ENCODE measurements around the gene SCMH1. TPM values are rescaled to one million over a fixed set of nuclear protein-coding genes. Genes with fewer than 3 reads are reported as not detected.

The SCMH1 gene
- total and polyA plus RNA-seq, 2 donors (not counting 3 experiments of a cell fraction or from before 2014, with no cell fraction given) = 39.9 to 40.7 TPM

DNA sequence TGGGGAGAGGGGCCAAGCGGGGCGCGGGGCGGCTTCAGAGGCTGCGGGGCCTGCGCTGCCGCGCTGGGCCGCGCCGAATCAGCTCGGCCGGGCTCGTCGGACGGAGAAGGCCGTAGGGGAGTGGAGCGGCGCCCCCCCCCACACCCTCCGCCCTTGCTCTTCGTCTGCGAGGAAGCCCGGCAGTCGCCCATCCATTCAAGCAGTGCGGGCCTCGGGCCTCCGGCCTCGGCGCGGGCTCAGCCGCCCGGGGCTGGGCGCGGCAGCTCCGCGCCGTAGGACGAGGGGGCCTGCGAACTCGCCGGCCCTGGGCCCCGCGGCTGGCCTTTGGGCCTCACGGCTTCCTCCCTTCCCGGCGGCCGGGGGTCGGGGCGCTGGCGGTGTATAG is 262.0 kb downstream of the SCMH1 start:
- ChIA-PET POLR2A (interaction anchor here (0.6 kb wide), 1 partner anchor 122 kb away, joined by 3 read pairs; no protein-coding TSS in a partner anchor), CTCF (interaction anchor here (0.8 to 1.7 kb wide), 6 partner anchors 9 to 207 kb away, joined by 3 to 7 read pairs (median 3); no protein-coding TSS in a partner anchor)
- H3K4me1 ChIP-seq (ENCODE audit: control insufficient read depth, extremely low read depth, insufficient read depth, low read length) = peaks cover 26% of the 10 kb centered on the region
- dilution Hi-C loops (cut with MboI; ENCODE audit: extremely low pct_ligation_motif_present, low sequenced_read_pairs) = no loop called here
- H3K9ac ChIP-seq (replicated peaks; ENCODE audit: extremely low read depth, insufficient read depth, low read length) = peak overlapping the region; percentile 90
- peaks cover 45% of the 10 kb centered on the region for H3K79me2 ChIP-seq (ENCODE audit: control insufficient read depth, insufficient read depth, low read length)
- peaks cover 0 to 7% of the 10 kb centered on the region in 2 experiments for H3K36me3 ChIP-seq (ENCODE audit: control insufficient read depth in 2 of 2, extremely low read depth in 1 of 2, insufficient read depth in 2 of 2, low read length in 2 of 2)
- peak overlapping the region; percentile 48 for H3K4me2 ChIP-seq (ENCODE audit: insufficient read depth, low read length)
- TF ChIP-seq JUN (IDR thresholded peaks at IDR 0.05; ENCODE audit: borderline replicate concordance, insufficient read depth, insufficient read length, low read depth) (no peak), EZH2 (IDR thresholded peaks at IDR 0.05; ENCODE audit: borderline replicate concordance, low read depth, low read length, severe bottlenecking) (no peak), MYC (IDR thresholded peaks at IDR 0.05; ENCODE audit: low read depth, low read length) (no peak), GATA2 (IDR thresholded peaks at IDR 0.05; ENCODE audit: insufficient read depth, insufficient read length, low read depth, low read length) (no peak), FOS (IDR thresholded peaks at IDR 0.05; ENCODE audit: borderline replicate concordance, insufficient read depth, low read length) (no peak), POLR2A (IDR thresholded peaks at IDR 0.05; ENCODE audit: low read depth, low read length) (no peak), POLR2AphosphoS5 (IDR thresholded peaks at IDR 0.05; ENCODE audit: insufficient read depth, low read depth, low read length) (no peak)
- TF ChIP-seq, protein P1, sequence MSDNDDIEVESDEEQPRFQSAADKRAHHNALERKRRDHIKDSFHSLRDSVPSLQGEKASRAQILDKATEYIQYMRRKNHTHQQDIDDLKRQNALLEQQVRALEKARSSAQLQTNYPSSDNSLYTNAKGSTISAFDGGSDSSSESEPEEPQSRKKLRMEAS (IDR thresholded peaks at IDR 0.05; ENCODE audit: insufficient read depth, insufficient read length) = no peak
- TF ChIP-seq, protein P2, sequence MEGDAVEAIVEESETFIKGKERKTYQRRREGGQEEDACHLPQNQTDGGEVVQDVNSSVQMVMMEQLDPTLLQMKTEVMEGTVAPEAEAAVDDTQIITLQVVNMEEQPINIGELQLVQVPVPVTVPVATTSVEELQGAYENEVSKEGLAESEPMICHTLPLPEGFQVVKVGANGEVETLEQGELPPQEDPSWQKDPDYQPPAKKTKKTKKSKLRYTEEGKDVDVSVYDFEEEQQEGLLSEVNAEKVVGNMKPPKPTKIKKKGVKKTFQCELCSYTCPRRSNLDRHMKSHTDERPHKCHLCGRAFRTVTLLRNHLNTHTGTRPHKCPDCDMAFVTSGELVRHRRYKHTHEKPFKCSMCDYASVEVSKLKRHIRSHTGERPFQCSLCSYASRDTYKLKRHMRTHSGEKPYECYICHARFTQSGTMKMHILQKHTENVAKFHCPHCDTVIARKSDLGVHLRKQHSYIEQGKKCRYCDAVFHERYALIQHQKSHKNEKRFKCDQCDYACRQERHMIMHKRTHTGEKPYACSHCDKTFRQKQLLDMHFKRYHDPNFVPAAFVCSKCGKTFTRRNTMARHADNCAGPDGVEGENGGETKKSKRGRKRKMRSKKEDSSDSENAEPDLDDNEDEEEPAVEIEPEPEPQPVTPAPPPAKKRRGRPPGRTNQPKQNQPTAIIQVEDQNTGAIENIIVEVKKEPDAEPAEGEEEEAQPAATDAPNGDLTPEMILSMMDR (IDR thresholded peaks at IDR 0.05; ENCODE audit: extremely low read depth in 1 of 2, insufficient read depth in 1 of 2, low read depth in 1 of 2, low read length in 2 of 2) = no peak
- BruUV-seq (replicated peaks) = no TSS peak
- no peaks in the 10 kb centered on the region for H3K9me1 ChIP-seq (replicated peaks; ENCODE audit: control insufficient read depth, extremely low read depth, insufficient read depth, low read length)
- H2AFZ ChIP-seq (ENCODE audit: low read depth, low read length) = peak overlapping the region; percentile 9
- peak overlapping the region; percentile 88 for H3K27ac ChIP-seq (ENCODE audit: insufficient read depth, low read depth, low read length)
- no peaks in the 10 kb centered on the region for H4K20me1 ChIP-seq (replicated peaks; ENCODE audit: control insufficient read depth, extremely low read depth, insufficient read depth, low read length)
- DNase-seq (ENCODE audit: low read depth, low spot score) (no peak), FAIRE-seq (no peak)
- no peaks in the 10 kb centered on the region for H3K9me3 ChIP-seq (replicated peaks; ENCODE audit: control insufficient read depth, insufficient read depth, low read length)
- H3K27me3 ChIP-seq (ENCODE audit: control insufficient read depth in 2 of 2, insufficient read depth in 2 of 2, low read length in 2 of 2) = no peaks in the 10 kb centered on the region
- intact Hi-C loops (cut with micrococcal nuclease) = no loop called here
- H3K4me3 ChIP-seq (replicated peaks in 1 of 3; ENCODE audit: insufficient read depth in 1 of 3, low read depth in 1 of 3, low read length in 3 of 3) = peak overlapping the region; percentile 1 to 69 (median 69)

All from endothelial cell of umbilical vein (primary cell).